A673 (cell line): ENCODE data around the gene STAT2. TPM values are rescaled to one million over a fixed set of nuclear protein-coding genes. Genes with fewer than 3 reads are reported as not detected.
A peak's percentile ranks its signal among the peaks of the same experiment; 100 is the strongest.
"Not testable (repeated sequence)": the region's sequence is repeated elsewhere in the genome, so short reads cannot be mapped to it uniquely, and the experiment has no call there.

Experiments
- BruUV-seq: library from RNA; stranded (reverse); fragments of 400-500 nt; replicated peaks from 2 replicates; lab custom pipeline; 2021; lab: Mats Ljungman, UMichigan
- CTCF ChIA-PET: fragments of 300-600 bp; sonication (Branson Sonifier 250); formaldehyde crosslinking; loops from one replicate; lab custom pipeline; 2022; ENCODE audit warnings: antibody characterized with exemption; lab: Charles Lee
- POLR2A ChIA-PET: fragments of 300-600 bp; sonication (Branson Sonifier 250); formaldehyde crosslinking; loops from one replicate; lab custom pipeline; 2022; ENCODE audit warnings: antibody characterized with exemption; ENCODE audit not compliant: low non-redundant PET; lab: Charles Lee
- DNase-seq: peaks from one replicate; pipeline ENCODE4 v3.0.0-alpha.2; 2015; ENCODE audit warnings: low spot score
- H3K27ac ChIP-seq: fragments of 200-600 bp; sonication (generic); 2 replicates; pipeline ENCODE4 v1.5.1; 2016; ENCODE audit warnings: mixed run types, low read depth, mild to moderate bottlenecking, mixed read lengths, antibody characterized with exemption, low read length; ENCODE audit not compliant: poor library complexity, severe bottlenecking
- H3K27me3 ChIP-seq: fragments of 200-600 bp; sonication (generic); replicated peaks from 2 replicates; pipeline ENCODE4 v1.6.1; 2017; ENCODE audit warnings: mixed run types, low read depth, mild to moderate bottlenecking, mixed read lengths, antibody characterized with exemption, low read length; ENCODE audit not compliant: insufficient read depth, poor library complexity
- H3K36me3 ChIP-seq: fragments of 200-600 bp; sonication (generic); 2 replicates; pipeline ENCODE4 v1.6.1; 2016; ENCODE audit warnings: mixed run types, mild to moderate bottlenecking, mixed read lengths, antibody characterized with exemption, low read length; ENCODE audit not compliant: insufficient read depth, poor library complexity, severe bottlenecking
- H3K4me1 ChIP-seq: fragments of 200-600 bp; sonication (generic); 2 replicates; pipeline ENCODE4 v1.6.1; 2017; ENCODE audit warnings: mixed run types, mild to moderate bottlenecking, mixed read lengths, antibody characterized with exemption, low read length; ENCODE audit not compliant: insufficient read depth, poor library complexity, severe bottlenecking
- H3K4me3 ChIP-seq: fragments of 200-600 bp; sonication (generic); 2 replicates; pipeline ENCODE4 v1.5.1; 2016; ENCODE audit warnings: low read depth, mixed run types, mild to moderate bottlenecking, mixed read lengths, low read length; ENCODE audit not compliant: poor library complexity, severe bottlenecking
- H3K9me3 ChIP-seq: fragments of 200-600 bp; sonication (generic); 2 replicates; pipeline ENCODE4 v1.6.1; 2016; ENCODE audit warnings: mixed run types, low read depth, mild to moderate bottlenecking, mixed read lengths, antibody characterized with exemption, low read length; ENCODE audit not compliant: poor library complexity, severe bottlenecking
- EZH2 ChIP-seq: fragments of 200-600 bp; sonication (generic); IDR thresholded peaks from 2 replicates; pipeline ENCODE4 v1.6.1; 2017; ENCODE audit warnings: borderline replicate concordance, low read depth, mild to moderate bottlenecking, mixed read lengths, antibody characterized with exemption, low read length; ENCODE audit not compliant: poor library complexity, severe bottlenecking
- intact Hi-C: fragments of 100-400 bp; cut with micrococcal nuclease; formaldehyde crosslinking; loops from one replicate; pipeline ENCODE4 v1.10.0; 2022; ENCODE audit not compliant: unreplicated experiment
- total RNA-seq: library from RNA; stranded (reverse); gene quantifications from 2 replicates; pipeline ENCODE4 v1.2.3, GENCODE V29; 2021
- TF ChIP-seq, protein P1 (sequence below): fragments of 300-800, 200-600 bp; sonication (generic); conservative IDR thresholded peaks from 2 replicates; pipeline ENCODE4 v1.5.1; 2017; ENCODE audit warnings: low read depth, mild to moderate bottlenecking, antibody characterized with exemption, low read length, moderate library complexity, mixed read lengths

The STAT2 gene
- total RNA-seq, 1 experiment from 2014 or later = 41.0 TPM

DNA sequence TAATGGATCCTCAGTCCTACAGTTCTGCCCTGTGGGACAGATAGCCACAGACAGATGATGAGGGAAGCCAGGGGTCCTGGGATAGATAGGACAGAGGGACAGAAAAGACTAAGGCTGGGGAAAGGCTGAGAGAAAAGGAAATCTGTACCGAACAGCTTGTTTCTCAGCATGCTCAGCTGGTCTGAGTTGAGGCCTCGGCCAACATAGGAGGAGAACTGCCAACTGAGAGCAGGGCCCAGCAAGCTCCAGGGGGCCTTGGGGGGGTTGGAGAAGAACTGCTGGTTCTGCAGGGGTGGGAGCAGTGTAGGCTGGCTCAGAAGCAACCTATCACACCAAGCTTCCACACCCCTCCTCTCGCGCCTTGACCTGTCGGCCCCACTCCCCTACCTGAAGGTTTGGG, 11.1 kb downstream of the STAT2 start:
- BruUV-seq = no TSS peak
- TF ChIP-seq EZH2 = no peak
- TF ChIP-seq, protein P1, sequence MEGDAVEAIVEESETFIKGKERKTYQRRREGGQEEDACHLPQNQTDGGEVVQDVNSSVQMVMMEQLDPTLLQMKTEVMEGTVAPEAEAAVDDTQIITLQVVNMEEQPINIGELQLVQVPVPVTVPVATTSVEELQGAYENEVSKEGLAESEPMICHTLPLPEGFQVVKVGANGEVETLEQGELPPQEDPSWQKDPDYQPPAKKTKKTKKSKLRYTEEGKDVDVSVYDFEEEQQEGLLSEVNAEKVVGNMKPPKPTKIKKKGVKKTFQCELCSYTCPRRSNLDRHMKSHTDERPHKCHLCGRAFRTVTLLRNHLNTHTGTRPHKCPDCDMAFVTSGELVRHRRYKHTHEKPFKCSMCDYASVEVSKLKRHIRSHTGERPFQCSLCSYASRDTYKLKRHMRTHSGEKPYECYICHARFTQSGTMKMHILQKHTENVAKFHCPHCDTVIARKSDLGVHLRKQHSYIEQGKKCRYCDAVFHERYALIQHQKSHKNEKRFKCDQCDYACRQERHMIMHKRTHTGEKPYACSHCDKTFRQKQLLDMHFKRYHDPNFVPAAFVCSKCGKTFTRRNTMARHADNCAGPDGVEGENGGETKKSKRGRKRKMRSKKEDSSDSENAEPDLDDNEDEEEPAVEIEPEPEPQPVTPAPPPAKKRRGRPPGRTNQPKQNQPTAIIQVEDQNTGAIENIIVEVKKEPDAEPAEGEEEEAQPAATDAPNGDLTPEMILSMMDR = no peak
- no peaks in the 10 kb centered on the region for H3K27me3 ChIP-seq
- DNase-seq = no peak
- ChIA-PET CTCF (no interaction called here), POLR2A (no interaction called here)
- H3K4me1 ChIP-seq = no peaks in the 10 kb centered on the region
- intact Hi-C loops = no loop called here
- H3K36me3 ChIP-seq = peaks cover 48% of the 10 kb centered on the region
- H3K9me3 ChIP-seq = no peaks in the 10 kb centered on the region
- H3K27ac ChIP-seq = no peak overlapping the region
- no peak overlapping the region for H3K4me3 ChIP-seq

DNA sequence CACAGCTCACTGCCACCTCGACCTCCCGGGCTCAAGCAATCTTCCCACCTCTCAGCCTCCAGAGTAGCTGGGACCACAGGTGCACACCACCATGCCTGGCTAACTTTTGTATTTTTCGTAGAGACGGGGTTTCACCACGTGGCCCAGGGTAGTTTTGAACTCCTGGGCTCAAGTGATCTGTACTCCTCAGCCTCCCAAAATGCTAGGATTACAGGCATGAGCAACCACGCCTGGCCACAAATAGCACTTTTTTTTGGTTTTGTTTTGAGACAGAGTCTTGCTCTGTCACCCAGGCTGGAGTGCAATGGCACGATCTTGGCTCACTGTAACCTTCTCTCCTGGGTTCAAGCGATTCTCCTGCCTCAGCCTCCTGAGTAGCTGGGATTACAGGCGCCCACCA, 12.7 kb downstream of the STAT2 start:
- BruUV-seq, DNase-seq, CTCF ChIA-PET, H3K4me3 ChIP-seq, H3K27ac ChIP-seq, H3K27me3 ChIP-seq, intact Hi-C loops, H3K9me3 ChIP-seq, H3K4me1 ChIP-seq: not testable (repeated sequence)
- peaks cover 34% of the 10 kb centered on the region for H3K36me3 ChIP-seq
- POLR2A ChIA-PET = interaction anchor here (0.5 kb wide), 1 partner anchor 35 kb away, joined by 3 read pairs; no protein-coding TSS in a partner anchor

DNA sequence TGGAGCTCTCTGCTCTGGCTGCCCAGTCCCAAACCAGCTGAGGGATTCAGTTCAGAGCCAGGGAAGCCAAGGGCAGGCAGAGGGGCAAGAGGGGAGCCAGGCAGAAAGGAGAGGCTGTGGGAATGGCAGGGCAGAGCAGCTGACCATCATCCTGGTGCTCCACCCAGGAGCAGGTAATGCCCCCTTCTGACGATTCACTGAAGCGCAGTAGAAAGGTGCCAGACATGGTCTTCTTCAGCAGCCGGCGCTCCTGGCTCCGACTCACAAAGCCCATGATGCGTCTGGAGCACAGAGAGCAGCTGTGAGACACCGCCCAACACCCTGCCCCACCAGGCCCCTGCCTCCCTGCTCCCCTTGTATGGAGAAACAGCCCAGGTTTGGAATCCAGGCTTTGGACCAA, 13.2 kb downstream of the STAT2 start:
- CTCF ChIA-PET = no interaction called here
- no peaks in the 10 kb centered on the region for H3K9me3 ChIP-seq
- intact Hi-C loops = no loop called here
- H3K4me3 ChIP-seq = no peak overlapping the region
- H3K27me3 ChIP-seq = no peaks in the 10 kb centered on the region
- DNase-seq = no peak
- TF ChIP-seq EZH2 = no peak
- TF ChIP-seq, protein P1 = 0 out of 2 replicates have a peak, but pooled peaks have one; percentile 20
- BruUV-seq = no TSS peak
- H3K27ac ChIP-seq = no peak overlapping the region
- peaks cover 33% of the 10 kb centered on the region for H3K36me3 ChIP-seq
- no peaks in the 10 kb centered on the region for H3K4me1 ChIP-seq
- POLR2A ChIA-PET = interaction anchor here (0.7 kb wide), 1 partner anchor 30 kb away, joined by 4 read pairs; no protein-coding TSS in a partner anchor

DNA sequence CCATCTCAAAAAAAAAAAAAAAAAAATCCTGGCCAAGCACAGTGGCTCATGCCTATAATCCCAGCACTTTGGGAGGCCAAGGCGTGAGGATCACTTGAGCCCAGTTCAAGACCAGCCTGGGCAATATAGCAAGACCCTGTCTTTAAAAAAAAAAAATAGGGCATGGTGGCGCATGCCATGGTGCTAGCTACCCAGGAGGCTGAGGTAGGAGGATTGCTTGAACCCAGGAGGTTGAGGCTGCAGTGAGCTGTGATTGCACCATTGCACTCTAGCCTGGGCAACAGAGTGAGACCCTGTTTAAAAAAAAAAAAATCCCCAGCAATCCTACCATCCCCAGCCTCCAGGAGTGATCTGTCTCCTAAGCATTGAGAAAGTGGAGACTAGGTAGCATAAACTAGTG, 17.6 kb downstream of the STAT2 start:
- POLR2A ChIA-PET, DNase-seq: not testable (repeated sequence)

More for the DNA sequence above, 17.6 kb downstream of the STAT2 start:
- CTCF ChIA-PET = interaction anchor here (0.6 kb wide), 1 partner anchor 10 kb away, joined by 5 read pairs; no protein-coding TSS in a partner anchor
- H3K4me3 ChIP-seq, H3K36me3 ChIP-seq, H3K27me3 ChIP-seq, H3K27ac ChIP-seq, H3K4me1 ChIP-seq, H3K9me3 ChIP-seq, intact Hi-C loops: not testable (repeated sequence)
- TSS peak; percentile 39 for BruUV-seq
